Neural cell (in vitro differentiated cells): ENCODE results near the gene PALD1. TPM values are rescaled to one million over a fixed set of nuclear protein-coding genes. Genes with fewer than 3 reads are reported as not detected.

Experiments
- H2AFZ ChIP-seq: fragments of 200-600, 300-800 bp; sonication (generic), shearing (Covaris generic); 2 replicates; pipeline ENCODE4 v1.6.0; 2014; ENCODE audit warnings: low read depth, mild to moderate bottlenecking, antibody characterized with exemption, low read length, moderate library complexity
- H3F3A ChIP-seq: fragments of 200-600 bp; shearing (Covaris generic); 2 replicates; pipeline ENCODE4 v1.6.1; 2016; ENCODE audit warnings: mild to moderate bottlenecking, moderate library complexity, mixed read lengths, antibody characterized with exemption, low read length; ENCODE audit not compliant: insufficient read depth, poor library complexity, severe bottlenecking
- H3K27ac ChIP-seq: fragments of 200-600, 300-800 bp; sonication (generic), shearing (Covaris generic); 2 replicates; pipeline ENCODE4 v1.5.1; 2014; ENCODE audit warnings: mild to moderate bottlenecking, low read length, moderate library complexity
- H3K27me3 ChIP-seq: fragments of 300-800, 200-600 bp; sonication (generic), shearing (Covaris generic); 2 replicates; pipeline ENCODE4 v1.6.0; 2014; ENCODE audit warnings: mild to moderate bottlenecking, low read depth, low read length, moderate library complexity; ENCODE audit not compliant: insufficient read depth
- H3K36me3 ChIP-seq: fragments of 300-800, 200-600 bp; sonication (generic), shearing (Covaris generic); 2 replicates; pipeline ENCODE4 v1.5.1; 2014; ENCODE audit warnings: mild to moderate bottlenecking, antibody characterized with exemption, low read length, moderate library complexity; ENCODE audit not compliant: insufficient read depth
- H3K4me2 ChIP-seq: fragments of 300-800, 200-600 bp; sonication (generic), shearing (Covaris generic); 2 replicates; pipeline ENCODE4 v1.6.0; 2014; ENCODE audit warnings: mild to moderate bottlenecking, low read length
- H3K4me3 ChIP-seq: fragments of 300-800, 200-600 bp; sonication (generic), shearing (Covaris generic); 2 replicates; pipeline ENCODE4 v1.5.1; 2014; ENCODE audit warnings: mild to moderate bottlenecking, low read length, moderate library complexity
- H3K79me2 ChIP-seq: fragments of 200-600 bp; shearing (Covaris generic); replicated peaks from 2 replicates; pipeline ENCODE4 v1.6.0; 2014; ENCODE audit warnings: mild to moderate bottlenecking, low read length, moderate library complexity; ENCODE audit not compliant: insufficient read depth
- H3K9ac ChIP-seq: fragments of 300-800, 200-600 bp; sonication (generic), shearing (Covaris generic); 2 replicates; pipeline ENCODE4 v1.6.1; 2016; ENCODE audit warnings: mild to moderate bottlenecking, low read length, mixed read lengths
- H3K9me2 ChIP-seq: fragments of 200-600 bp; shearing (Covaris generic); 2 replicates; pipeline ENCODE4 v1.6.1; 2016; ENCODE audit warnings: mild to moderate bottlenecking, low read length, mixed read lengths; ENCODE audit not compliant: insufficient read depth
- H3K9me3 ChIP-seq: fragments of 200-600, 300-800 bp; sonication (generic), shearing (Covaris generic); 2 replicates; pipeline ENCODE4 v1.6.1; 2016; ENCODE audit warnings: mild to moderate bottlenecking, mixed run types, low read length, moderate library complexity, mixed read lengths
- H4K20me1 ChIP-seq: fragments of 200-600 bp; shearing (Covaris generic); 2 replicates; pipeline ENCODE4 v1.6.1; 2016; ENCODE audit warnings: mild to moderate bottlenecking, mixed run types; ENCODE audit not compliant: insufficient read depth
- EP300 ChIP-seq: fragments of 450-650 bp; conservative IDR thresholded peaks from 2 replicates; pipeline ENCODE4 v1.6.1; 2014; ENCODE audit warnings: antibody characterized with exemption, mild to moderate bottlenecking, moderate library complexity; ENCODE audit not compliant: poor library complexity, severe bottlenecking
- EZH2 ChIP-seq: fragments of 200-600, 300-800 bp; shearing (Covaris generic), sonication (generic); IDR thresholded peaks from 2 replicates; pipeline ENCODE4 v1.6.1; 2014; ENCODE audit warnings: antibody characterized with exemption, low read length, borderline replicate concordance, mild to moderate bottlenecking; ENCODE audit not compliant: insufficient read depth, poor library complexity, severe bottlenecking
- MXI1 ChIP-seq: fragments of 450-650 bp; conservative IDR thresholded peaks from 2 replicates; pipeline ENCODE4 v1.6.1; 2014; ENCODE audit warnings: antibody characterized with exemption, mild to moderate bottlenecking; ENCODE audit not compliant: poor library complexity, severe bottlenecking
- POLR2AphosphoS5 ChIP-seq: IDR thresholded peaks from 2 replicates; pipeline ENCODE4 v1.6.1; 2012
- RAD21 ChIP-seq: fragments of 450-650 bp; conservative IDR thresholded peaks from 2 replicates; pipeline ENCODE4 v1.6.1; 2014; ENCODE audit warnings: antibody characterized with exemption, mild to moderate bottlenecking, moderate library complexity
- REST ChIP-seq: IDR thresholded peaks from 2 replicates; pipeline ENCODE4 v1.6.1; 2012; ENCODE audit warnings: borderline replicate concordance
- SMC3 ChIP-seq: fragments of 450-650 bp; conservative IDR thresholded peaks from 2 replicates; pipeline ENCODE4 v1.6.1; 2014; ENCODE audit warnings: antibody characterized with exemption, mild to moderate bottlenecking, moderate library complexity; ENCODE audit not compliant: poor library complexity
- TAF1 ChIP-seq: IDR thresholded peaks from 2 replicates; pipeline ENCODE4 v1.6.1; 2012; ENCODE audit warnings: low read depth
- polyA plus RNA-seq: library from polyadenylated mRNA; depleted of rRNA; stranded (reverse); fragments of >200 nt; gene quantifications from 2 replicates; pipeline ENCODE4 v1.2.3, GENCODE V29; 2014
- TF ChIP-seq, protein P1 (sequence below): fragments of 450-650 bp; IDR thresholded peaks from 2 replicates; pipeline ENCODE4 v1.5.1; 2014; ENCODE audit warnings: antibody characterized with exemption, mild to moderate bottlenecking, moderate library complexity; ENCODE audit not compliant: poor library complexity, severe bottlenecking

The PALD1 gene
- polyA plus RNA-seq, 1 donor from 2014 or later, result 1.1 TPM

GRCh38 chr10:70558871-70559810 lies 80.6 kb downstream of the PALD1 start:
- no peak for TF ChIP-seq MXI1
- TF ChIP-seq POLR2AphosphoS5, result no peak
- no peak for TF ChIP-seq TAF1
- no peak for TF ChIP-seq REST
- no peak for TF ChIP-seq EP300
- TF ChIP-seq, protein P1, sequence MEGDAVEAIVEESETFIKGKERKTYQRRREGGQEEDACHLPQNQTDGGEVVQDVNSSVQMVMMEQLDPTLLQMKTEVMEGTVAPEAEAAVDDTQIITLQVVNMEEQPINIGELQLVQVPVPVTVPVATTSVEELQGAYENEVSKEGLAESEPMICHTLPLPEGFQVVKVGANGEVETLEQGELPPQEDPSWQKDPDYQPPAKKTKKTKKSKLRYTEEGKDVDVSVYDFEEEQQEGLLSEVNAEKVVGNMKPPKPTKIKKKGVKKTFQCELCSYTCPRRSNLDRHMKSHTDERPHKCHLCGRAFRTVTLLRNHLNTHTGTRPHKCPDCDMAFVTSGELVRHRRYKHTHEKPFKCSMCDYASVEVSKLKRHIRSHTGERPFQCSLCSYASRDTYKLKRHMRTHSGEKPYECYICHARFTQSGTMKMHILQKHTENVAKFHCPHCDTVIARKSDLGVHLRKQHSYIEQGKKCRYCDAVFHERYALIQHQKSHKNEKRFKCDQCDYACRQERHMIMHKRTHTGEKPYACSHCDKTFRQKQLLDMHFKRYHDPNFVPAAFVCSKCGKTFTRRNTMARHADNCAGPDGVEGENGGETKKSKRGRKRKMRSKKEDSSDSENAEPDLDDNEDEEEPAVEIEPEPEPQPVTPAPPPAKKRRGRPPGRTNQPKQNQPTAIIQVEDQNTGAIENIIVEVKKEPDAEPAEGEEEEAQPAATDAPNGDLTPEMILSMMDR, result no peak
- no peak for TF ChIP-seq SMC3
- TF ChIP-seq EZH2, result no peak
- no peak for TF ChIP-seq RAD21
- Histone ChIP-seq H3K4me2 (no peak overlapping the region), H3K27me3 (no peaks in the 10 kb centered on the region), H3K9me3 (no peaks in the 10 kb centered on the region), H2AFZ (no peak overlapping the region), H3K9me2 (no peaks in the 10 kb centered on the region), H3K27ac (no peak overlapping the region), H3K9ac (no peak overlapping the region), H3K36me3 (no peaks in the 10 kb centered on the region), H3K4me3 (no peak overlapping the region), H4K20me1 (no peaks in the 10 kb centered on the region), H3K79me2 (no peaks in the 10 kb centered on the region), H3F3A (no peaks in the 10 kb centered on the region)

DNA sequence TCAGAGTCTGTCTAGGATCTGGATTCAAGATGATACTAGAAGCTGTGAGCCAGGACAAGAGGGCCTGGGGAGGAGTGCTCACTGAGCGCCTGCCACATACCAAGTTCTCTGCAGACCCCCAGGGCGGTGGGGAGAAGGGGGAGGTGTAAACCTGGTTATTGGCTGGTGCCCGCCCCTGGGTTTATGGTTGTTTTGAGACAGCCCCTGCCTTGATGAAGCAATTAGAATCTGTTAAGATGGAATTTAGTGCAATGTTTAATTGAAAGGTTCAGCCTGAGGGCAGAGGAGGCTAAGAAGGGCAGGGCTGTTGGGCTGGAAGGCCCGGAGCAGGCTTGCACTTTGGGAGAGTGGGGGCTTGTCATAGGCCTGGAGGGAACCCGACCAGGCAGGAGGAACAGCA lies 81.3 kb downstream of the PALD1 start:
- no peaks in the 10 kb centered on the region for H3K27me3 ChIP-seq
- H3K79me2 ChIP-seq, result no peaks in the 10 kb centered on the region
- H3K4me3 ChIP-seq, result no peak overlapping the region
- no peaks in the 10 kb centered on the region for H3F3A ChIP-seq
- no peak for TF ChIP-seq RAD21
- TF ChIP-seq EZH2, result no peak
- no peak for TF ChIP-seq MXI1
- no peak for TF ChIP-seq TAF1
- TF ChIP-seq, protein P1, result no peak
- no peak for TF ChIP-seq EP300
- TF ChIP-seq SMC3, result no peak
- TF ChIP-seq REST, result no peak
- TF ChIP-seq POLR2AphosphoS5, result no peak
- H3K27ac ChIP-seq, result no peak overlapping the region
- no peaks in the 10 kb centered on the region for H4K20me1 ChIP-seq
- no peaks in the 10 kb centered on the region for H3K36me3 ChIP-seq
- no peak overlapping the region for H3K4me2 ChIP-seq
- no peaks in the 10 kb centered on the region for H3K9me2 ChIP-seq
- no peaks in the 10 kb centered on the region for H3K9me3 ChIP-seq
- H2AFZ ChIP-seq, result no peak overlapping the region
- H3K9ac ChIP-seq, result no peak overlapping the region
